ENCODE results near the gene PAK5.

- TF ChIP-seq, protein P1, sequence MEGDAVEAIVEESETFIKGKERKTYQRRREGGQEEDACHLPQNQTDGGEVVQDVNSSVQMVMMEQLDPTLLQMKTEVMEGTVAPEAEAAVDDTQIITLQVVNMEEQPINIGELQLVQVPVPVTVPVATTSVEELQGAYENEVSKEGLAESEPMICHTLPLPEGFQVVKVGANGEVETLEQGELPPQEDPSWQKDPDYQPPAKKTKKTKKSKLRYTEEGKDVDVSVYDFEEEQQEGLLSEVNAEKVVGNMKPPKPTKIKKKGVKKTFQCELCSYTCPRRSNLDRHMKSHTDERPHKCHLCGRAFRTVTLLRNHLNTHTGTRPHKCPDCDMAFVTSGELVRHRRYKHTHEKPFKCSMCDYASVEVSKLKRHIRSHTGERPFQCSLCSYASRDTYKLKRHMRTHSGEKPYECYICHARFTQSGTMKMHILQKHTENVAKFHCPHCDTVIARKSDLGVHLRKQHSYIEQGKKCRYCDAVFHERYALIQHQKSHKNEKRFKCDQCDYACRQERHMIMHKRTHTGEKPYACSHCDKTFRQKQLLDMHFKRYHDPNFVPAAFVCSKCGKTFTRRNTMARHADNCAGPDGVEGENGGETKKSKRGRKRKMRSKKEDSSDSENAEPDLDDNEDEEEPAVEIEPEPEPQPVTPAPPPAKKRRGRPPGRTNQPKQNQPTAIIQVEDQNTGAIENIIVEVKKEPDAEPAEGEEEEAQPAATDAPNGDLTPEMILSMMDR (conservative IDR thresholded peaks at IDR 0.05; ENCODE audit: low read depth, low read length): no peak
- TF ChIP-seq EZH2phosphoT487 (IDR thresholded peaks at IDR 0.05; ENCODE audit: borderline replicate concordance, low read length) (no peak), EZH2 (IDR thresholded peaks at IDR 0.05; ENCODE audit: low read length, unreplicated experiment) (no peak)
These were observed 321.3 kb downstream of the PAK5 start for GRCh38 chr20:9517297-9518162.

Data from PC-3 (cell line).